Iris pigment epithelial cell (primary cell): ENCODE data around the gene GPS1.

Experiments used
- DNase-seq: peaks from one replicate; pipeline ENCODE4 v3.0.0-alpha.2; 2011; ENCODE audit warnings: low read depth

The GPS1 gene

DNA sequence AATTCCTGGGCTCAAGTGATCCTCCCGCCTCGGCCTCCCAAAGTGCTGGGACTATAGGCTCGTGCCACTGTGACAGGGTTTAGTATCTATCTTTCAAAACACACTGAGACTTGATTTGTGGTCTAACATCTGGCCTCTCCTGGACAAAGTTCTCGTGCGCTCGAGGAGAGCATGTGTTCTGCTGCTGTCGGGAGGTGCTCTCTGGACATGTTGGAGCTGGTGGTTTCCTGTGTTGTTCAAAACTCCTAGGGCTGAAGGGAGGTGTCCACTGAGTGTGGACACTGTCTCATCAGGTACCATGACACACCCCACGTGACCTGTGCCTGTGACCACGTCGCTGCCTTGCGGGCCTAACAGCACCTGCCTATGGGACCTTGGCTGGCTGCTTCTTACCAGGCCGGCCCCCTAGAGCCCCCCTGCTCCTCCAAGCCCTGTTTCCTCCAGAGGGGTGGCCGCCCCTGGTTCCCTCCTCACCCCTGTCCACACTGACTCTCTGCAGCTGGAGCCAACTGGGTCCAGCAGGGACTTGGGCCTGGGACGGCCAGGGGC, 5.7 kb upstream of the GPS1 start:
- DNase-seq: no peak

- DNase-seq: no peak
Measured at GRCh38 chr17:82046903-82047302, 4.8 kb upstream of the GPS1 start.

DNA sequence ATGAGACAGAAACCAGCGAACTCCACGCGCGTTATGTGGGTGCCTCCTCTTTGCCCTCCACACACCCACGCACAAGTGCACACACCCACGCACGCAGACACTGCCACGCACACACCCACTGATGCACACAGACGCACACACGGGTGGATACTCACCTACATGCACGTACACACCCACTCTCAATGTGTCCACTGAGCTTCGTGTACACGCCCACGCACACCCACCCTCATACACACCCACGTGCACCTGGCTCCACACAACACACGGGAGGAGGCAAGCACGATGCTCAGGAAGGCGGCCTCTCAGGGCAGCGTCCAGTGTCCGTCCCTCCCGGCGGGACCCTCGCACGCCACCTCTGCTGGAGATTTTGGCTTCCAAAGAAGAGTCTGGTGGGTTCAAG, 4.3 kb upstream of the GPS1 start:
- no peak for DNase-seq

DNA sequence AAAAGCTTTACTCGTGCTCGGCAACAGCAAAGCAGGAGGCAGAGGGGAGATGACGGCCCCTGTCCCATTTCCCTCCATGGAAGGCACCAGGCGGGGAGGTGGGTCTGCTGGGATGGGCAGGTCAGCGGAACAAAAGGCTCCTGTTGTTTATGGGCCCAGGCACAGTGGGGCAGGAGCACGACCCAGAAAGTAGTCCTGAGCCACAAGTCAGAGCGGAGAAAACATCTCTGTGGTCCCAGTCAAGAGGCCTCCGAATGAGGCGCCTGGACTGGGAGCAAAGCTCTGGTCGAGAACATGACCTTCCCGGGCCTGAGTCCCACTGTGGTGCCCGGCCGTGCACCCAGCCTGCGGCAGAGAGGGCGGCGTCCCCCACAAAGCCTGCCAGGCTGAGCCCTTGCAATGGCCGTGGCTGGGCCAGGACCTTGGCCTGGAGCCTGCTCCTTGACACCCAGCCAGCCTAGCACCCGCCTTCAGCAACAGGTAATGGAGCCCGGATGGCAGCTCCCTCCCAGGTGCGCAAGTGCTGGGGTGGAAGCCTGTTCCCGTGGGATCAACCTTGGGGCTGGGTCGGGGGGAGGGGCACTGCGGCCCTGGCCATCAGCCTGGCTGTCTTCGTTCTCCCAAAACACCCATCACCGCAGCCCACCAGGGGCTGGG, 3.7 kb upstream of the GPS1 start:
- DNase-seq: no peak

DNA sequence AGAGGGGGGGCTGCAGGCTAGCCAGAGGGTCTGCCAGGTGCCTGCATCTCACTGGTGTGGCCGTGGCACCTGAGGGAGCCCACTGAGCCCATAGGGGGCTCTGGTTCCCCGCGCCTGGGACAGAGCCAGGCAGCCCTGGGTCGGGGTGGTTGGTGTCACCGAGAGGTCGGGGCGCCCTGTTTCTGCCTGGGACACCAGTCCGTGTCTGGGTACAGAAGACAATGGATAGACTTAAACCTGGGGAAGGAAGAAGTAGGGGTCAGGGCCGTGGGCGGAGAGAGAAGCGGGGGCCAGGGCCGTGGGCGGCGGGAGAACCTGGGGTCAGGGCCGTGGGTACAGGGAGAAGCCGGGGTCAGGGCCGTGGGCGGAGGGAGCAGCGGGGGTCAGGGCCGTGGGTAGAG, 3.1 kb upstream of the GPS1 start:
- DNase-seq: no peak

DNA sequence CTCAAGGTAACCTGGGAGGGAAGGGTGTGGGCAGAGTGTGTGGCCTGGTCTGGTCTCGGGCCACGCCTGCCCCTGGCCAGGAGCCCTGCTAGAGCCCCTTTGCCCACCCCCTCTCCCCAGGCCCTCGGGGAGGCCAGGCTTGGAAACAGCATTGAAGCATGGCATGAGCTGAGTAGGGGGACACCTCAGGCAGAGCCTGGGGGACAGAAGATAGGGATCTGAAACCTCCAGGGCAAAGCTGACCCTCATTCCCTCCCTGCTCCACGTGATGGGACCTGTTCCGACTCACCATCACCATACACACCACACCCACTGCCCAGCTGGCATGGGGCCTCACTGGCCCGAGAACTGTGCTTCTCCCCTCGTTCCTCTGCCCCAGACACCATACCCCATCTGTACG, 2.6 kb upstream of the GPS1 start:
- no peak for DNase-seq

GRCh38 chr17:82049521-82049971, 2.2 kb upstream of the GPS1 start:
- DNase-seq: no peak

DNA sequence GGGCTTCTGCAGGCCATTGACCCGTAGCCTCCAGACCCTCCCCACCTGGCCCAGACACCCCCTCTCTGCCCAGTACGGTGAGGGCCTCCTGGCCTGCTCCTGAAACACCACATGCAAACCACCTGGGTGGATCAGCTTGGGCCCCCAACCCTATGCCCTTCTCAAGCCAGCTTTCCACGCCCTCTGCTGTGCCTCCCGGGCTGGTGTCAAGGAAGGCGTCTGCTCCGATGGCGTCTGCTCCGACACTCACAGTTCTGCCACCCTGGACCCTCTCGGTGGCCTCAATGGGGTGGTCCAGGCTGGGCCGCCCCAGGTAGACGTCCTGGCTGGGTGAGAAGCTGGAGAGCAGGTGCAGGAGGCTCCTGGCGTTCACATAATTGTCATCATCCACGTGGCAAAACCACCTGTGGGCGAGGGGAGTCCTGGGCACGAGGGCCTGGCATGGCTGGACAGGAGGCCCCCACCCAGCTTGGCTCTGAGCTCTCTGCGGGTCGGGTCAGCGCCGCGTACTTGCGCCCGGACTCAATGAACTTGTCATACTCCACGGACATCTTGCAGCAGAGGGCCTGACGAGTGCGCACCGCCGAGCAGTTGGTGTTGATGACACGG, 1.4 kb upstream of the GPS1 start:
- DNase-seq: no peak

- DNase-seq: no peak
Measured at GRCh38 chr17:82050761-82051641, 697 bp upstream of the GPS1 start.

GRCh38 chr17:82052638-82053059, 951 bp downstream of the GPS1 start:
- no peak for DNase-seq

- DNase-seq: no peak
Measured at GRCh38 chr17:82053130-82053529, 1.4 kb downstream of the GPS1 start.

DNA sequence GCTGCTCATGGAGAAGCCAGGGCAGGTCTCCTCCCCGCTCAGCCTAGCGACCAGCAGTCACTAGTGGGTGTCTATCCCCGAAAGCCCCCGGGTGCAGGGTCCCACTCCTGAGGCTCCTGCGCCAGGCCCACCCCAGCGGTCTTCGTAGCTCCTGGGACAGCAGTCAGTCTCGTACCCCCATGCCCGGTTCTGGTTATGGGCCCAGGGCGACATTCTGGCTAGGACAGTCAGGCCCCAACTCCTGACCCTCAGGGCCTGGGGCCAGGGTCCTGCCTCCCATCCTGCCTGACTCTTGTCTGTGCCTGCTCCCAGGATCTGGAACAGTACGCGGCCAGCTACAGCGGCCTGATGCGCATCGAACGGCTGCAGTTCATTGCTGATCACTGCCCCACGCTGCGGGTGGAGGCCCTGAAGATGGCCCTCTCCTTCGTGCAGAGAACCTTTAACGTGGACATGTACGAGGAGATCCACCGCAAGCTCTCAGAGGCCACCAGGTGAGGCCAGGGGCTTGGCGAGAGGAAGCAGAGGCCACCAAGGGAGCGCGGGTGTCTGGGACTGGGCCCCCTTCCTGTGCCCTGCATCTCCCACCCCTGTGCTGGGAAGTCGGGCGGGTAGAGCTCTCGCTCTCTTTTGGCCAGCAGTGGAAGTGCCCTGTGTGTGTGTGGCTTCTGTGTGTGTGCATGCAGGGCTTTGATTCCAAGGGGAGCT, 2.0 kb downstream of the GPS1 start:
- no peak for DNase-seq

GRCh38 chr17:82054351-82055022, 2.8 kb downstream of the GPS1 start:
- DNase-seq: no peak

DNA sequence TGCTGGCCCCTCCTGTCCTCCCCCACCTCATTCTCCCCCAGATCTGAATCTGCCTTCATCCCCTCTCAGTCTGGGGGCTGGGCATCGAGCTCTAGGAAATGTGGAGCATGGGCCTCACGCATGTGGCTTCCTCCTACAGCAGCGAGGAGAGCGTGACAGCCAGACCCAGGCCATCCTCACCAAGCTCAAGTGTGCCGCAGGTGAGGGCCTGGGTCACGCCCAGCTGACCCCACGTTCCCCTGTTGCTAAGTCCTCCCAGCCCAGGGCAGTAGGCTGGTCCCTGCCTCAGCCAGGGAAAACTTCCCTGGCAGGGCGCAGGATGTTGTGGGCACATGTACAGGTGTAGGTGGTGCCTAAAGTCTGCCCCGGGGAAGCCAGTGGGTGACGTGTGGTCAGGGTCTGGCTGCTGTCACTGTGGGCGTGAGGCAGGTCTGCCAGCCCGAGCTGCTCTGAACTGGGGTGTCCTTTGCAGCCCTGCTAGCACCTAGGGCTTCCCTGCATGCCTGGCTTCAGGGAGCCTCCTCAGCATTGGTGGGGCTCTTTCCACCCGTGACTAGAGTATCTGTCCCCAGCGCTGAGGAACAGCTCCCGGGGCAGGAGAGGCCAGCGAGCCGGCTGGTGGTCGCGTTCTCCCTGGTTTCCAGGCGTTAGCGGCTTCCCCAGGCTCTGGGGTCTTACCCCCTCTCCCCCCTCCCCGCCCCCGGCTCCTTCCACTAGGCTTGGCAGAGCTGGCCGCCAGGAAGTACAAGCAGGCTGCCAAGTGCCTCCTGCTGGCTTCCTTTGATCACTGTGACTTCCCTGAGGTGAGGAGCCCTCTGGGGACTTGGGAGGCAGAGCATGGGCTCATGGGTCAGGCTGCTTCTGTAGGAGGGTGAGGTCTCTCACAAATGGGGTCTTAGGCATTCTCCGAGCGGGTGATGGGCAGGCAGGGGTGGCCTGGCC, 3.6 kb downstream of the GPS1 start:
- no peak for DNase-seq

- no peak for DNase-seq
Measured at GRCh38 chr17:82055965-82056728, 4.4 kb downstream of the GPS1 start.

DNA sequence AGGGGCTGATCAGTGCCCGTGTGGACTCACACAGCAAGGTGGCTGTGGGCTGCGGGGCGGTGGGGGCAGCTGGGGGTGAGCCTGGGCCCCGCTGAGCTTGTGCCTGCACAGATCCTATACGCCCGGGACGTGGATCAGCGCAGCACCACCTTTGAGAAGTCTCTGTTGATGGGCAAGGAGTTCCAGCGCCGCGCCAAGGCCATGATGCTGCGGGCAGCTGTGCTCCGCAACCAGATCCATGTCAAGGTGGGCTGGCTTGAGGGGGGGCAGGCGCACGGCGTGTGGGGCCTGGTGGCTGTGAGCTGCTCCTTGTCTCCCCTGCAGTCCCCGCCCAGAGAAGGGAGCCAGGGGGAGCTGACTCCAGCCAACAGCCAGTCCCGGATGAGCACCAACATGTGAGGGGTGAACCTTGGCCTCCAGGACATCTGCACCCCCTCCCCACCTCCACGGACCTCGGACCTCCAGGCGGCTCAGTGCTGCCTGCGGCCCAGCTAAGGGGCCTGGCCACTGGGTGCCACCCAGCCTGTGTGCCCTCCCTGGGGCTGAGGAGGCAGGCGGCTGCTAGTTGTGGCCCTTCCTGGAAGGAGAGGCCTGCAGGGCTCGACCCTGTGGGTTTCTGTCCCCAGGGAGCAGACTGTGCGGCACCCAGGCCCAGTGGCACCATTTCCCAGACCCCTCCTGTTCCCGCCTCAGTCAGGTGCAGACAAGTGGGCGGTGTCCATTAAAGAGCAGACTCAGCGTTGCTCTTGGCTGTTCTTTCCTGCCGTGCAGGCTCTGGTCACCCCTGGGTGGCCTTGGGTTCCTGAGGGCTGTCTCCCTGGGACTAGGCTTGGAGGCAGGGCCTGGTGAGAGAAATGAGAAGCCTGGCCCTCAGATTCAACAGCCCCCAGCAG, 5.3 kb downstream of the GPS1 start:
- DNase-seq: no peak

- DNase-seq: no peak
Measured at GRCh38 chr17:82058230-82058854, 6.6 kb downstream of the GPS1 start.

- no peak for DNase-seq
Measured at GRCh38 chr17:82058855-82059249, 7.2 kb downstream of the GPS1 start.
